Stimulated activated CD4-positive, alpha-beta T cell treated with anti-CD3 and anti-CD28 coated beads, Interleukin-4, amount 100 ng/mL, for 1 hour (primary cell): ENCODE data around the gene TCP11.

Experiments used
- DNase-seq: peaks from one replicate; pipeline ENCODE4 v3.0.0-alpha.2; 2020

TCP11 gene

GRCh38 chr6:35141007-35141655, at the start of gene TCP11:
Gene TCP11 (minus strand): TSS chr6:35141339. CDS start chr6:35140870, 469 bp downstream.
- peak; percentile 27 for DNase-seq

GRCh38 chr6:35190306-35190705, 49.2 kb upstream of the TCP11 start:
- no peak for DNase-seq

DNA sequence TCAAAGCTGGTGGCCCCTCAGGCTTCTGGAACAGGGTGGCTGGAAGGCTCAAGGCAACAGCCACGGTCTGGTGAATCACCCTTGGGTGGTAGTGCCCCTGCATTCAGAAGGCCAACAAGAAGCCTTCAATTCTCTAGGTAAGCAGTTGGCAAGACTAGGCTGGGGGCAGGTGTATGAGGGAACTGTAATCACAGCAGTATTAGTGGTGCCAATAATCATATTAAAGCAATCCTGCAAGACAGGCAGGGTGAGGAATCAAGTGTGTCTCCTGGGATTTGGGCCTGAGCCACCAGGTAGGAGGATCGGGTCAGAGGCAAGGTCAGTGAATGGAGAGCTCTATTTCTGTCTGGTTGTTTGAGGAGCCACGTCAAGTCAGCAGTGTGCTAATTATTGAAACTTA, 47.7 kb upstream of the TCP11 start:
- DNase-seq, result no peak

DNA sequence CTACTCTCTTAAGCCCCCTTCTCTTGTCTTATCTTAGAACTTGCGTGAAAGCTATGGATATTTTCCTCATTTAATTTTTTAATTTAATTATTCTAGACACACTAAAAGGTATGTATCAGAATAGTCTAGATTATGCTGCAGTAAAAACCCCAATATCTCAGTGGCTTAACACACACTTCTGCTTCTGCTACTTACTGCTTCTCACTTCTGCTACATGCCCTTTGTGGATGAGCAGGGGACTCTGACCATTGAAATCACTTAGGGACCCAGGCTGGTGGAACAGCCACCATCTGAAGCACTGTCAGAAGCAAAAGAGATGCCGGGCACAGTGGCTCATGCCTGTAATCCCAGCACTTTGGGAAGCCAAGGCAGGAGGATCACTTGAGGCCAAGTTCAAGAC, 45.4 kb upstream of the TCP11 start:
- no peak for DNase-seq

DNA sequence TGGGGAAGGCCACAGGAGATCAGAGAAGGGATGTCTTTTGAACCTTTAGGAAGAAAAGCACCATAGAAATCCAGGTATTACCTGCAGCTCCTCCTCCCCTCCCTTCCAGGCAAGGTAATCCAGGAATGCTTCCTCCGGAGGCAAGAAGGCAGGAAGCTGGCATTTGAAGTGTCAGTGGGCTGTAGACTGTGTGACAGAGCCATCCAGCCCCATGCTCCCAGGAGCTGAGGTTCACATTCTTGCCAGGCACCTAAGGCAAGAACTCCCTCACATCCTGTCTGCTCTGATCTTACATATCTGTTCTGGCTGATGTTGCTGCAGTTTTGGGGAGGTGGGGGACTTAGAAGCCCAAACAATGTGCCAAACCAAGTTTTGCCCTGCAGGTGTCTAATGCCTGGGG, 44.8 kb upstream of the TCP11 start:
- no peak for DNase-seq

GRCh38 chr6:35185302-35185681, 44.2 kb upstream of the TCP11 start:
- no peak for DNase-seq

- DNase-seq, result no peak
These were observed 43.6 kb upstream of the TCP11 start for GRCh38 chr6:35184580-35185301.

GRCh38 chr6:35183935-35184334, 42.8 kb upstream of the TCP11 start:
- DNase-seq, result no peak

DNA sequence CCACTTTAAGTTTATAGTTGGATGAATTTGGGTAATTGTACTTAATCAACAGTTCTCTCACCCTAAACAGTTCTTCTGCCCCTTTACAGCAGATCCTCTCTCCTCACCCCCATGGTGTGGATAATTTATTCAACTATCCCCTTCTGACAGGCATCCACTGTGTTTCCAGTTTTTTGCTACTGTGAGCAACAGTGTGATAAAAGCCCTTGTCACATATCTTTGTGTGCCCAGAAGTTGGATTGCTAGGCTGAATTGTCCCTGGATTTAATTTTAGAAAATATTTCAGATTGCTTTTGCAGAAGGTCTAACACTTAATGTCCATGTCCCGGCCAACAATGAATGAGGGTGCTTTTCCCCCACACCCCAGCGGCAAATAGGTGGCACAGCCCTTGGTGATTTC, 42.1 kb upstream of the TCP11 start:
- no peak for DNase-seq

DNA sequence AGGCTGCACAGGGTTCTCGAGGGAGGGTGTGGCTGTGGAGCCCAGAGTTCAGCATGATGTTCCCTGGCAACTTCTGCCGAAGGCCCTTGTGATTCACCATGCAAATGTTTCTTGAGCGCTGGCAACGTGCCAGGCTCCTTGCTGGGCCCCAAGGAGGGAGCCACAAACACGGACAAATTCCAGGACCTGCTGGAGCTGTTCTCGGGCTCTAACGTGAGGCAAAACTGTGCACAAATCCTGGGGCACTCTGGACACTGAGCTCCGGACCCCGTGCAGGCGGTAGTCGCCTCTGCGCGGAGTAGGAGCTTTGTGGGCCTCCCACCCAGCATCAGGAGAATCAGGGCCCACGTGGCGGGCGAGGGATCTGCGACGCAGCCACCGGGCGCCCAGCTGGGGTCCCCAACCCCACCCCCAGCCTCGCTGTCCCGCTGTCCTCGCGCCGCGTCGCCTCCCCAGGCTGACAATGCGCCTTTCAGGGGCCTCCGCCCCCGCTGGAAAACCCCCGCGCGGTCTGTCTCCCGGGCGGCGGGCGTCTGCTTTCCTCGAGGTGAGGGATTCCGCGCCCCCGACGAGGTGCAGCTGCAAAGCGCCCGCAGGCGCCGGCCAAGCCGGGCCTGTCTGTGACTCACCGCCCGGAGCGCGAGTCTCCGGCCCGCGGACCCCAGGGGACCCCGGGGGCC, 40.9 kb upstream of the TCP11 start:
- no peak for DNase-seq

DNA sequence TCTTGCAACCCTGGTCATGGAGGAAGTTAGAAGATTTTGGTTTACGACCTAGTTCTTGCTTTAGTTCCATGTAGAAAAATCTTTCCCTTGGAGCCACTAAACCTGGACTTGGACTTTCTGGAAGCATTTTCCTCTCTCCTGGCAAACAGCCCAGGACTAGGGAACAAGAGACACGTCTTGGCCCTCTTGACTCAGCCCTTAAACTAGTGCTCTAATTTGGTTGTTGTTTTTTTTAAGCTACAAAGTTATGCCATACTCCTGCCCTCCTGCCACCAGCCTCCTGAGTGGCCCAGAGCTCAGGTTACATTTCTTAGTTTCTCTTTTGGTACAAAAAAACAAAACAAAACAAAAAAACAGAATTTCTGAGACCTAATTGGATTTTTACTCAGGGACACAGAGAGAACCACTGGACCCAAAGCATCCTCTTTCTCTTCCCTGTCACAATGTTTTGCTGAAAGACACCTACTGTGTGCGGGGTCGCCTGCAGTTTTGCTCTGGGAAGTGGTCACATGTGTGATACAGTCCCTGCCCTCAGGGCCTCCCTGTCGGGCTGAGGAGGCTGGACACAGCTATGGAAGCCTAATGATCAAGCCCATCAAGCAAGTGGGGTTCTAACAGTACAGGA, 40.3 kb upstream of the TCP11 start:
- DNase-seq, result no peak

GRCh38 chr6:35179901-35180535, 38.9 kb upstream of the TCP11 start:
- DNase-seq, result no peak

DNA sequence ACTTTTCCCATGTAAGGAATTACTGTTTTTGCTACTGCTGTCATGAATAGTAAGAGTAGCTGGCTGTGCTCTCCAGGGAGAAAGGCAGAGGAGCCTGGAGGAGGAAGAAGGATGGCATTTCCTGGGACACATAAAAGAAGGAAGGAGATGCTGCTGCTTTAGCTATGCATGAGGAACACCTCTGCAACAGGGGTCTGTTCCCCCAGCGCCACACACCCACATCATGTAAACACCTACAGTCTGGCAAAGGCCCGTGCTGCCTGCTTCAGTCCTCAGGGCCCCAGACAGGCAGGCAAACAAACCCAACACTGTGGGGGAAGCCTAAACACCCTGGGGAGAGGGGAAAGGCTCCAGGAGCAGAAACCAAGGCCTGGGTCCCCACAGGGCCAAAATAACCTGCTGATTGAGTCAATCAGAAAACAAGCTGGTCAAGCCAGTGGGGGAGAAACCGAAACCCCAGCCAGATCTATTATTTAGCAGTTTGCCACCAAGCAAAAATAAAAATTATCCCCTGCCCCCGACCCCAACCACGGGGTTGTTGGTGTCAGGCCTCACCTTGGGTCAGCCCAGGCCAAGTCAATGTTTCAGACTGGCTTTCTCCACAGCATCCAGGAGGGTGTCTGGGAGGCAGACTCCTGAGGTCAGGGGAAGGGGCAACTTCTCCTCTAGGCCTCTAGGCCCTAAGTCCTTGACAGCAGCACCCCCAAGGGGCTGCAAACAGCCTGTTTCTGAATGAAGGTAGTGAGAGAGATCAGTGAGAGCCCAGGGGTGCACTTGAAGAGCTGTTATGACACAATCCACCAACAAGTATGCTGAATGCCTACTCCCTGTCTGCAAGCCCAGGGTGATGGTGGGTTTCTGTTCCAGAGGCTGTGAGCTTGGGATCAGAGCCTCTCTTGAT, 38.0 kb upstream of the TCP11 start:
- no peak for DNase-seq

GRCh38 chr6:35178012-35178411, 36.9 kb upstream of the TCP11 start:
- no peak for DNase-seq

- DNase-seq, result no peak
These were observed 36.5 kb upstream of the TCP11 start for GRCh38 chr6:35177596-35177995.

DNA sequence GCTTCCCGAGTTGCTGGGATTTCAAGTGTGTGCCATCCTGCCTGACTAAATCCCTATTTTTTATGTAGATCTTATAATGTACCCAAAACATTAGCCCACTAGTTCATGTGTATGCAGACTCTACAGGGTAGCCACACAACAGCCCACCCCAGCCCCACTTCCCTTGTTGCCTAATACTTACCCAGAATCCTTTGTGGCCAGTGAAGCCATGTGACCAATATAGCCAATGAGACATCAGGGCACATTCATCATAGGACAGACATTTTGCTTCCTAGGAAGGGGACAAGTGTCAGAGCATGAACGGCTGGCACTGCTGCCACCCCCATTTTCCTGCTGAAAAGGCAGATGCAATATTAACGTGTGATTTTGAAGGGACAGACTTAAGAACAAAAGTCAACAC, 36.0 kb upstream of the TCP11 start:
- no peak for DNase-seq

- DNase-seq, result no peak
These were observed 35.3 kb upstream of the TCP11 start for GRCh38 chr6:35176301-35177024.

DNA sequence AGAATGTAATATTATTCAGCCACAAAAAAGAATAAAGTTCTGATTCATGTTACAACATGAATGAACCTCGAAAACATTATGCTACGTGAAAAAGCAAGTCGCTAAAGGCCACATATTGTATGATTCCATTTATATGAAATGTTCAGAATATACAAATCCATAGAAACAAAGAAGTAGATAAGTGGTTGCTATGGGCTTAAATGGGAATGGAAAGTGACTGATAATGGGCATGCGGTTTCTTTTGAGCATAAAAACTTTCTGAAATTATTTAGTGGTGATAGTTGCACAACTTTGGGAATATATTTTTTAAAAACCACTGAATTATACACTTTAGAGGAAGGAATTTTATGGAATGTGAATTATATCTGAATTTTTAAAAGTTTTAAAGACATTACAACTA, 33.4 kb upstream of the TCP11 start:
- no peak for DNase-seq

GRCh38 chr6:35174088-35174434, 32.9 kb upstream of the TCP11 start:
- no peak for DNase-seq

- DNase-seq, result no peak
These were observed 32.4 kb upstream of the TCP11 start for GRCh38 chr6:35173427-35174087.

DNA sequence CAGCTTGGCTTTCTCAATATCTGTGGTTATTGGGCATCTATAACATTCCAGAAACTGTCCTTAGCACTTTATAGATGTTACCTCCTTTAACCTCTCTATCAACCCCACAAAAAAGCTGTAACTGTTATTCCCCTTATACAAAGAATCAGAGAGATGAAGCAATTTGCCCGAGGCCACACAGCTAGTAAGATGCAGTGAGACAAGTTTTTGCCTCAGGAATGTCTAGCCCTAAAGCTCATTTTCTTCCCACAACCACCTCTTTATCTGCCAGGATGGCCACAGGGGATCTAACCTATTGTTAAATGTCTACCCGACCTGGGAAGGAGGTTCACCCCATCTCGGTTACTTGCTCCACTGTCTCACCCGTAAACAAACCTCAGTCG, 31.9 kb upstream of the TCP11 start:
- DNase-seq, result no peak
